Activated T-cell treated with anti-CD3 and anti-CD28 coated beads for 4 hours (primary cell): Measurements from ENCODE around the gene USP31.
A peak's percentile ranks its signal among the peaks of the same experiment; 100 is the strongest.

Experiments used
- DNase-seq: peaks from one replicate; pipeline ENCODE4 v3.0.0-alpha.2; 2020

USP31 gene

DNA sequence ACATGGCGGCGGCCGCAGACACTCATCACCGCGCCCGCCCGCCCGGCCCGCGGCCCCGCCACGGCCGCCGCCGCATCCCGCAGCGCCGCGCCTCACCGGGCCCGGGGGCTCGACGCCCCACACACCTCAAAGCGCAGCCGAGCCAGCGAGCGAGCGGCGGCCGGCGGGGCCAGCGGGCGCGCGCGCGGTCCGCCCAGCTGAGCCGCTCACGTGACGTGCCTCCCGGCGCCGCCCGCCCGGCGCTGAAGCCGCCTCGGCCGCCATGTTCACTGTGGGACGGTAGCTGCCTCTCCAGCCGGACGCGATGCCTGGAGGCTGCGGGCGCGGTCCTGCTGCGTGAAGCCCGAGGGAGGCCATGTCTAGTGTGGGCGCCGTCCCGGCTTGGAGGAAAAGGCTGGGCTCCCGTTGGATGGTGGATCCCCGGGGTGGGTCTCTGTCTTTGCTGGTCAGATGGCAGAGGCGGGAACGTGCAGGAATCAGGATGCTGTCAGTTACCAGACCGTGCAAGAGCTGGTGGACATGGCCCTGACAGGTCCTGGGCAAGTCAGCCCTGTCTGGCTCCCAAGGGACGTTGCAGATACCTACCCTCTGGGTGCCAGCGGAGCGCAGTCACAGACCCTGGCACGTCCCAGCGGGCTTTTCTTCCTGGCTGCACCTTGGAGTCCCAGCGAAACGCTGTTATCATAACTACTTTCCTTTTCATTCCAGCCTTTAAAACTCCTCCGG is at the start of gene USP31:
TSS of gene USP31 (minus strand) at position 186 of the 726 bp plus-strand sequence. CDS start at position 4, 182 bp downstream.
- DNase-seq = peak; percentile 78

DNA sequence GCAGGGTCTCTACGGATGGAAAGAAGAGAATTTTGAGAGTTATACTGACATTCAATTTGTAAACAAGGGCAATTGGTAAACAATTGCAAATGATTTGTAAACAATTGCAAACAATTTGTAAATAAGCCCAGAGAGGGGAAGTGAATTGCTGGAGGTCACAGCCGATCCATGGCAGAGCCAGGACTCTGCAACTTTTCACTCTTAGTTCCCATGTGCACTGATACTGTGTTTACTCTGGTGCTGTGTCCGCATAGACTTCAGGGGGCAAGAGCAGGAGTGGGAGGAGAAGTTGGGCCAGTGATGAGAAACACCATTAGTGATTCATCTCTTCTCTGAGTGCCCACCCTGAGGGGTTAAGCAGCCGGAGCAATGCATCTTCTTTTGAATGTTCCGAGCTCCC is 47.3 kb upstream of the USP31 start:
- no peak for DNase-seq

- no peak for DNase-seq
These were observed 46.2 kb upstream of the USP31 start for GRCh38 chr16:23195366-23195978.

- no peak for DNase-seq
These were observed 45.4 kb upstream of the USP31 start for GRCh38 chr16:23194497-23195221.

GRCh38 chr16:23188911-23189310 is 39.7 kb upstream of the USP31 start:
- no peak for DNase-seq

GRCh38 chr16:23187341-23187740 is 38.1 kb upstream of the USP31 start:
- DNase-seq = no peak

GRCh38 chr16:23186171-23186570 is 36.9 kb upstream of the USP31 start:
- no peak for DNase-seq

- DNase-seq = no peak
These were observed 36.4 kb upstream of the USP31 start for GRCh38 chr16:23185656-23186055.

GRCh38 chr16:23183543-23183862 is 34.3 kb upstream of the USP31 start:
- DNase-seq = no peak

DNA sequence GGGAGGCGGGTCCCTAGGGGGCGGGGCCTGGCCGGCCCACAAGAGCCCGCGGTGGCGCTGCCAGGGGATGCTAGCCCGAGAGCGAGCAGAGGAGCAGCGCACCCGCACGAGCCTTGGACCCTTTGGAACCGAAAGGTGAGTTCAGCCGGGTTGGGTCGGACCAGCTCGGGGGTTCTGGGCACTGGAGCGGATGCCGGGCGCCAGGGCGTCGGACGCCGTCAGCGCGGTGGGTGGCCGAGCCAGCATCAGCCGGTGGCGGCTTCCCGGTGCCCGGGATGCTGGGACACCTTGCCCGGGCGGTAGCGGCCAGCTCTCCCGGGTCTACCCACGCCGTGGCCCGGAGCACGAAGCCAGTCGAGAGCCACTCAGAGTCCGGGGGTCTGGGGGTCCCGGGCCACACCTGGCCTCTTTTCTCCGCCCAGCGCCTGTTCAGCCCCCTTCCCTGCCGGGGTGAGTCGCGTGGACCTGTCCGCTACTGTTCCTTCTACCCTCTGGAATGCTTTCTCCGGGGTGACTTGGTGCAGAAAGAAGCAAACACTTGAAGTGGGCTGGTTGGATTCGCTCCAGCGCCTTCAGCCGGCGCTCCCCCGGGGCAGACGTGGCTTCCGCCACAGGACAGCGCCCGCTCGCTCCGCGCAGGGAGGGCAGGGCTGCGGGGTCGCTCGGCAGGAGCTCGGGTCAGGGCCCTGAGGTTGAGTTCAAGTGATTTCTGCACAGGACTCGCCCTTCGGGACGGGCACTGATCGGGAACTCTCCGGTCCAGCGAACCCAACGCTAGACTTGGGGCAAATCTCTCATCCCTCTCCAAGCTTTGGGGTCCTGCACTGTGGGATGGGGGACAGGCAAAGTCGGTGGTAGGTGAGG is 33.7 kb upstream of the USP31 start, which contains the start of gene SCNN1G:
TSS of gene SCNN1G (plus strand) at position 67 of the 864 bp plus-strand sequence. CDS start 3,527 bp downstream, outside the sequence.
- DNase-seq = no peak

GRCh38 chr16:23182206-23182678 is 33.0 kb upstream of the USP31 start:
- peak; percentile 51 for DNase-seq

GRCh38 chr16:23181506-23181905 is 32.3 kb upstream of the USP31 start:
- DNase-seq = no peak

DNA sequence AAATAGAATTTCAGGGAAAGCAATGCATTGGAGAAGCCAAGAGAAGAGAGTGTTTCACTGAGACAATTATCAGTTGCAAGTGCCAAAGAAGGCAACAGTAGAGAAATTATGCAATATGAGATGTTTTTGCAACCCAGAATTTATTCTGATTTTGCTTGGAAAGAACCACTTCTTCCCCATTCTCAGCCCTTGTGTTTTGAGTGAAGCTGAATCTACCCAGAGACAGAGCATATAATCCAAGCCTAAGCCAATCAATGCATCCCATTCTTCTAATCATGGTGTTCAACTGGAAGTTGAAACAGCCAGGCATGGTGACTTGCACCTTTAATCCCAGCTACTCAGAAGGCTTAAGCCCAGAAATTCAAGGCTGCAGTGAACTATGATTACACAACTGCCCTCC is 26.4 kb upstream of the USP31 start:
- DNase-seq = no peak

DNA sequence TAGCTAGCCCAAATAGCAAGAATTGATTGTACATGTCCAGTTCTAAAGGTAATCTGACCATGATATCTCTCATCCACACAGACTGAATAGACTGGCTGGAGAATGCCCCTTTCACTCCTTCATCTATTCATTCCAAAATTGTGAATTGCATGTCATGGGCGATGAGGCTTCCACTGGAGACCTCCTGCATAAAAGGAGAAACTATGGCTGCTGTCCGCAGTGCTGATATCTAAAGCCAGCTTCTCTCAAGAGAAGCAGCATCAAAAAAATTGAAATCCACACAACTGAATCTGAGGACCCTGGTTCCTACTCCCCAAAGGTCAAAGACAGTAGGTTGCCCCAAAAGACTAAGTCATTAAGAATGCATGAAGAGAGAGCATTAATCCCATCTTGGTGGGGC is 25.4 kb upstream of the USP31 start:
- no peak for DNase-seq

DNA sequence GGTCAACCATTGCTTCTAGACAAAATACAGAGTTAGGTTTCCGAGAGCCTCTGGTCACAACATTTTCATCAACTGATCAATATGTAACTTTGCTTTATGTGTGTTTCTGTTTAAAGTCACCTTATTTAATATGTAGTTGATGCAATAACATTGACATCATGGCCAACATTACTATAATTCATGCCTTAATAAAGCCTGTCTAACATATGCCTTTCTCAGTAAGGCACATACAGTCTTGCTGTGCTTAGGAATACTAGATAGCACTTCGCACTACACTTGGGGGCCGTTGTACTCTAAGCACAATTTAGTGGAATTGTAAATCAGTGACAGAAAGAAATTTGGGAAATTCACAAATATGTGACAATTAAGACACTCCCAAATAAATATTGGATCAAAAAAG is 23.7 kb upstream of the USP31 start:
- DNase-seq = no peak

DNA sequence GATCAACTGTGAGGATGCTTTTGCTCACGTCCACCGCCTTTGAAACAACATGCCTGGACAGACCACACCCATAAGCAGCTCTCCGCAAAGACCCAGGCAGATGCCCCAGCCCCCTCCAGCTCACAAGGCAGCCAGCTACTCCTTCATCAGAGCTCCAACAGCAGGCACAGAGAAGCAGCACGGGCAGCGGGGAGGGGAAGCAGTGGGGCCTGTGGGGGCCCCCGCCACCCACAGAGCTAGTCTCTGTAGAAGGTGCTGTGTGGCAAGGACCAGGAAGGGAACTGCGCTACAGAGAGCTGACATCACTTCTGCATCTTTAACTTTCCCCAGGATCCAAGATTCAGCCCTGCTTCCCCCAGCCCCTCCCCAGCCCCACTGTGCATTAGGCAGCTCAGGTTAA is 23.3 kb upstream of the USP31 start:
- no peak for DNase-seq

DNA sequence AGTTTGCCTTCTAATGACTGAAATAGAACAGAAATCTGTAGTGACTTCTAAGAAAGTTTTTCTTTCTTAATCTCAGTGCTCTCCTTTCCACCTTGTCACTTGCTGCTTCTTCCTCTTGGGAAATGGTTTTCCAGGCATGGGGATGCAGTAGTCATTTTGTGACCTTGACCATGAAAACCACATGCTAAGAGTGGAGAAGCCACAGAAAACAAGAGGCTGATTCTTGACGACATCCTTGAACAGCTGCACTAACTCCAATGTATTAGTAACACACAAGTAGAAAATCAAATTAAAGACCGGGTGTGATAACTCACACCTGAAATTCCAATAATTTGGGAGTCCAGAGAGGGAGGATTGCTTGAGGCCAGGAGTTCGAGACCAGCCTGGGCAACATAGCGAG is 15.5 kb upstream of the USP31 start:
- DNase-seq = no peak

DNA sequence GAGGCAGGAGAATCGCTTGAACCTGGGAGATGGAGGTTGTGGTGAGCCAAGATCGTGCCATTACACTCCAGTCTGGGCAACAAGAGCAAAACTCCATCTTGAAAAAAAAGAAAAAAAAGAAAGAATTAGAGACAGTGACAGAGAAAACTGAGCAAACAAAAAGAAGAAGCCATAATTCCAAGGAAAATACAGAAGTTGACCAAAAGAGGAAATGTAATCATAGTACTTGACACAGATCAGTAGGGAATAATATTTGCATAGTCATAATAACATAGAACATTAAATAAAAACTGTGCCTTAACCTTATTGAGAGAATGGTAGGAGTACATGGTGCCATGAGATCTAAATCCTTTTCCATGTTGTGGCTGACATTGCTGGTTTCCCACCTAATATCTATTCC is 14.7 kb upstream of the USP31 start:
- no peak for DNase-seq

DNA sequence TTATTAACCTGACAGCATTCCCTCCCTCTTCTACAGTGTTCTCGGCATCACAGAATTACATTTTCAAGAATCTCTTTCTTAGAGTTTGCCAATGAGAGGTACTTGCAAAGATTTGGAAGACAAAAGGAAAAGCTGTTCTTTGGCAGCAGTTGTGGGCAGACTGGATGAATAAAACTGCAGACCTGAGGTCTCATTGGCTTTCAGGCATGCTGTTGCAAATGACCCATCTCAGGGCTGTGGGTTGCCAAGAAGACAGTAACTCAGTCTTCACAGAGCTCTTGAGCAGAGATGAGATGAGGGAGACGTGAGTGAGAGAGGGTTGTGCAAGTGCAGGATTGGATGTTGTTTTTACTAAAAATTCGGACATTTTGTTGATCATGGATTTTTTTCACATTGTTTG is 11.3 kb upstream of the USP31 start:
- no peak for DNase-seq

GRCh38 chr16:23160082-23160481 is 10.8 kb upstream of the USP31 start:
- DNase-seq = no peak

DNA sequence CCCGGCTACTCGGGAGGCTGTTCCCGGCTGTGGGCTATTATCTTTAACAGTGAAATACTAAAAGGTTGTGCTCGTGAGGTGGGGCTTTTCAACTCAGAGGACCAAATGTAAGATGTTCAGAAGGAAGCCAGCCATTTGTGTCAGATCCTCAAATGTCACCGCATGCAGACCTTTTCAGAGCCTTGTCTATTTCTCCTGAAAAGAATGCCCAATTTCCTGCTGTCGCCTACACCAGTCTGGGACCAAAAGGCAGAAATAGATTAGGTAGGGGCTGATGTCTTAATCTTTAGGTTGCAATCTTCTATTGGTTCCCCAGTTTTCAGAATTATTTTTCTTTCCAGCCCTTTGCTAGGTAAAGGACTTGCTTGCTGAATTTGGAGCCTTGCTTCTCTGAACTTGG is 8.9 kb upstream of the USP31 start:
- DNase-seq = no peak

GRCh38 chr16:23156946-23157460 is 7.8 kb upstream of the USP31 start:
- DNase-seq = no peak

GRCh38 chr16:23156110-23156509 is 6.9 kb upstream of the USP31 start:
- DNase-seq = no peak
